ENCODE results near the gene SPR.

Gene SPR

GRCh38 chr2:72887032-72887739 is at the start of gene SPR:
Gene SPR (plus strand): TSS chr2:72887408. CDS start chr2:72887433, 25 bp downstream.
- no peak for DNase-seq

- DNase-seq: no peak
Observed at GRCh38 chr2:72840066-72840465, 47.1 kb upstream of the SPR start.

- no peak for DNase-seq
Observed at GRCh38 chr2:72841462-72842125, 45.6 kb upstream of the SPR start.

- DNase-seq: no peak
Observed at GRCh38 chr2:72843301-72843700, 43.9 kb upstream of the SPR start.

GRCh38 chr2:72846171-72847095 is 40.8 kb upstream of the SPR start:
- DNase-seq: no peak

- no peak for DNase-seq
Observed at GRCh38 chr2:72847534-72848315, 39.5 kb upstream of the SPR start.

GRCh38 chr2:72848436-72849137 is 38.6 kb upstream of the SPR start:
- no peak for DNase-seq

GRCh38 chr2:72849138-72849462 is 38.1 kb upstream of the SPR start:
- DNase-seq: no peak

- DNase-seq: no peak
Observed at GRCh38 chr2:72851333-72851732, 35.9 kb upstream of the SPR start.

GRCh38 chr2:72859831-72860262 is 27.4 kb upstream of the SPR start:
- peak; percentile 44 for DNase-seq

- DNase-seq: peak; percentile 30
Observed at GRCh38 chr2:72862239-72862988, 24.8 kb upstream of the SPR start.

- DNase-seq: no peak
Observed at GRCh38 chr2:72863046-72863445, 24.2 kb upstream of the SPR start.

- no peak for DNase-seq
Observed at GRCh38 chr2:72864500-72864899, 22.7 kb upstream of the SPR start.

- no peak for DNase-seq
Observed at GRCh38 chr2:72871060-72871459, 16.1 kb upstream of the SPR start.

GRCh38 chr2:72871880-72872279 is 15.3 kb upstream of the SPR start:
- no peak for DNase-seq

GRCh38 chr2:72883356-72883962 is 3.7 kb upstream of the SPR start:
- DNase-seq: no peak

- DNase-seq: no peak
Observed at GRCh38 chr2:72886505-72887031, 640 bp upstream of the SPR start.

GRCh38 chr2:72887740-72888437 is 681 bp downstream of the SPR start:
- peak; percentile 51 for DNase-seq

GRCh38 chr2:72888438-72889202 is 1.4 kb downstream of the SPR start:
- no peak for DNase-seq
